ENCODE measurements around the gene PFN4.
"Not testable (repeated sequence)": the region's sequence is repeated elsewhere in the genome, so short reads cannot be mapped to it uniquely, and the experiment has no call there.

Gene PFN4

GRCh38 chr2:24123195-24123921 lies at the start of gene PFN4, which contains the start of gene FAM228B:
Gene PFN4 (minus strand): TSS chr2:24123334. CDS start chr2:24122535, 799 bp downstream.
Gene FAM228B (plus strand): TSS chr2:24123469. CDS start chr2:24124362, 893 bp downstream.
- peak; percentile 75 for DNase-seq (ENCODE audit: low spot score)

- no peak for DNase-seq (ENCODE audit: low spot score)
Observed at GRCh38 chr2:24169023-24169422, 45.9 kb upstream of the PFN4 start.

- DNase-seq (ENCODE audit: low spot score): peak; percentile 72
Observed at GRCh38 chr2:24164416-24164973, 41.4 kb upstream of the PFN4 start.

- no peak for DNase-seq (ENCODE audit: low spot score)
Observed at GRCh38 chr2:24163601-24164000, 40.5 kb upstream of the PFN4 start.

GRCh38 chr2:24163186-24163585 lies 40.1 kb upstream of the PFN4 start:
- no peak for DNase-seq (ENCODE audit: low spot score)

- no peak for DNase-seq (ENCODE audit: low spot score)
Observed at GRCh38 chr2:24162494-24162893, 39.4 kb upstream of the PFN4 start.

- DNase-seq (ENCODE audit: low spot score): no peak
Observed at GRCh38 chr2:24160761-24161160, 37.6 kb upstream of the PFN4 start.

GRCh38 chr2:24159708-24160107 lies 36.6 kb upstream of the PFN4 start:
- DNase-seq (ENCODE audit: low spot score): no peak

- no peak for DNase-seq (ENCODE audit: low spot score)
Observed at GRCh38 chr2:24158131-24158530, 35.0 kb upstream of the PFN4 start.

GRCh38 chr2:24153478-24153877 lies 30.3 kb upstream of the PFN4 start:
- DNase-seq (ENCODE audit: low spot score): no peak

GRCh38 chr2:24152413-24153197 lies 29.5 kb upstream of the PFN4 start:
- DNase-seq (ENCODE audit: low spot score): no peak

- DNase-seq (ENCODE audit: low spot score): no peak
Observed at GRCh38 chr2:24147364-24147763, 24.2 kb upstream of the PFN4 start.

- DNase-seq (ENCODE audit: low spot score): not testable (repeated sequence)
Observed at GRCh38 chr2:24140305-24140704, 17.2 kb upstream of the PFN4 start.

- DNase-seq (ENCODE audit: low spot score): no peak
Observed at GRCh38 chr2:24132543-24132942, 9.4 kb upstream of the PFN4 start.

- no peak for DNase-seq (ENCODE audit: low spot score)
Observed at GRCh38 chr2:24125956-24126355, 2.8 kb upstream of the PFN4 start.

GRCh38 chr2:24123922-24124580 lies 917 bp upstream of the PFN4 start:
- no peak for DNase-seq (ENCODE audit: low spot score)

GRCh38 chr2:24122366-24123194 lies 554 bp downstream of the PFN4 start:
- DNase-seq (ENCODE audit: low spot score): no peak

- no peak for DNase-seq (ENCODE audit: low spot score)
Observed at GRCh38 chr2:24121469-24121868, 1.7 kb downstream of the PFN4 start.

GRCh38 chr2:24121066-24121465 lies 2.1 kb downstream of the PFN4 start:
- DNase-seq (ENCODE audit: low spot score): no peak

GRCh38 chr2:24117902-24118301 lies 5.2 kb downstream of the PFN4 start:
- DNase-seq (ENCODE audit: low spot score): no peak

- DNase-seq (ENCODE audit: low spot score): no peak
Observed at GRCh38 chr2:24115057-24115456, 8.1 kb downstream of the PFN4 start.
